SJCRH30 (cell line): ENCODE data around the gene STUM. TPM values are rescaled to one million over a fixed set of nuclear protein-coding genes. Genes with fewer than 3 reads are reported as not detected.
"Not testable (repeated sequence)": the region's sequence is repeated elsewhere in the genome, so short reads cannot be mapped to it uniquely, and the experiment has no call there.

Experiments used
- DNase-seq, 2 experiments: peaks; one replicate each; pipeline ENCODE4 v3.0.0-alpha.2; 2015 to 2020
- H3K27ac ChIP-seq: fragments of 250-450 bp; sonication (Bioruptor Pico); 2 replicates; pipeline ENCODE4 v1.5.1; 2020; ENCODE audit warnings: mild to moderate bottlenecking, moderate library complexity
- H3K27me3 ChIP-seq: fragments of 250-450 bp; sonication (Bioruptor Pico); 2 replicates; pipeline ENCODE4 v1.5.1; 2020; ENCODE audit warnings: mild to moderate bottlenecking, moderate library complexity
- H3K36me3 ChIP-seq: fragments of 250-450 bp; sonication (Bioruptor Pico); 2 replicates; pipeline ENCODE4 v1.5.1; 2020; ENCODE audit warnings: mild to moderate bottlenecking, moderate library complexity
- H3K4me1 ChIP-seq: fragments of 250-450 bp; sonication (Bioruptor Pico); 2 replicates; pipeline ENCODE4 v1.5.1; 2020; ENCODE audit warnings: mild to moderate bottlenecking, moderate library complexity
- H3K4me3 ChIP-seq: fragments of 250-450 bp; sonication (Bioruptor Pico); 2 replicates; pipeline ENCODE4 v1.5.1; 2020; ENCODE audit warnings: mild to moderate bottlenecking, moderate library complexity
- H3K9me3 ChIP-seq: fragments of 250-450 bp; sonication (Bioruptor Pico); replicated peaks from 2 replicates; pipeline ENCODE4 v1.5.1; 2020; ENCODE audit warnings: mild to moderate bottlenecking, moderate library complexity
- total RNA-seq: library from RNA; depleted of rRNA; stranded (reverse); fragments of >200 nt; shearing (Covaris generic); gene quantifications from 2 replicates; pipeline ENCODE4 v1.2.3, GENCODE V29; 2014

Gene STUM
- total RNA-seq, 1 experiment from 2014 or later = 0.75 TPM

- Histone ChIP-seq H3K27ac (no peak overlapping the region), H3K4me3 (no peak overlapping the region), H3K27me3 (no peaks in the 10 kb centered on the region), H3K4me1 (no peaks in the 10 kb centered on the region), H3K36me3 (no peaks in the 10 kb centered on the region), H3K9me3 (0 out of 2 replicates have a peak, but pooled peaks cover 3% of the 10 kb centered on the region)
- DNase-seq = no peak
Observed at GRCh38 chr1:226596531-226597165, 48.1 kb downstream of the STUM start.

- Histone ChIP-seq H3K4me1 (peaks cover 5% of the 10 kb centered on the region; the same call in 1 of the 2 replicates), H3K27ac (no peak overlapping the region), H3K36me3 (no peaks in the 10 kb centered on the region), H3K9me3 (0 out of 2 replicates have a peak, but pooled peaks cover 3% of the 10 kb centered on the region), H3K4me3 (no peak overlapping the region), H3K27me3 (no peaks in the 10 kb centered on the region)
- DNase-seq = no peak
Observed at GRCh38 chr1:226597616-226598454, 49.3 kb downstream of the STUM start.

GRCh38 chr1:226598455-226598849, 49.9 kb downstream of the STUM start:
- Histone ChIP-seq H3K4me3 (no peak overlapping the region), H3K27me3 (no peaks in the 10 kb centered on the region), H3K4me1 (peaks cover 6% of the 10 kb centered on the region; the same call in 1 of the 2 replicates), H3K36me3 (no peaks in the 10 kb centered on the region), H3K9me3 (0 out of 2 replicates have a peak, but pooled peaks cover 3% of the 10 kb centered on the region), H3K27ac (no peak overlapping the region)
- no peak for DNase-seq

- H3K27me3 ChIP-seq, H3K27ac ChIP-seq, H3K36me3 ChIP-seq, H3K9me3 ChIP-seq, H3K4me1 ChIP-seq, DNase-seq, H3K4me3 ChIP-seq: not testable (repeated sequence)
Observed at GRCh38 chr1:226598955-226599354, 50.4 kb downstream of the STUM start.

- Histone ChIP-seq H3K36me3 (no peaks in the 10 kb centered on the region), H3K27me3 (no peaks in the 10 kb centered on the region), H3K4me3 (no peak overlapping the region), H3K27ac (no peak overlapping the region), H3K4me1 (peaks cover 6% of the 10 kb centered on the region; the same call in 1 of the 2 replicates), H3K9me3 (0 out of 2 replicates have a peak, but pooled peaks cover 3% of the 10 kb centered on the region)
- no peak for DNase-seq
Observed at GRCh38 chr1:226599636-226600238, 51.2 kb downstream of the STUM start.

- Histone ChIP-seq H3K4me3 (no peak overlapping the region), H3K27me3 (no peaks in the 10 kb centered on the region), H3K27ac (no peak overlapping the region), H3K36me3 (no peaks in the 10 kb centered on the region), H3K4me1 (peaks cover 6% of the 10 kb centered on the region; the same call in 1 of the 2 replicates), H3K9me3 (0 out of 2 replicates have a peak, but pooled peaks cover 3% of the 10 kb centered on the region)
- no peak for DNase-seq
Observed at GRCh38 chr1:226600254-226600653, 51.7 kb downstream of the STUM start.

- no peak for DNase-seq
- H3K4me3 ChIP-seq = no peak overlapping the region
- no peaks in the 10 kb centered on the region for H3K27me3 ChIP-seq
- H3K9me3 ChIP-seq = no peaks in the 10 kb centered on the region
- H3K36me3 ChIP-seq = no peaks in the 10 kb centered on the region
- peaks cover 6% of the 10 kb centered on the region; the same call in 1 of the 2 replicates for H3K4me1 ChIP-seq
- H3K27ac ChIP-seq = no peak overlapping the region
Observed at GRCh38 chr1:226601456-226601855, 52.9 kb downstream of the STUM start.

GRCh38 chr1:226602186-226603021, 53.8 kb downstream of the STUM start:
- Histone ChIP-seq H3K9me3 (no peaks in the 10 kb centered on the region), H3K27ac (no peak overlapping the region), H3K4me3 (no peak overlapping the region), H3K4me1 (peaks cover 6% of the 10 kb centered on the region; the same call in 1 of the 2 replicates), H3K36me3 (no peaks in the 10 kb centered on the region), H3K27me3 (no peaks in the 10 kb centered on the region)
- DNase-seq = peak in 1 of 2 experiments; percentile 24

- Histone ChIP-seq H3K4me1 (peaks cover 6% of the 10 kb centered on the region; the same call in 1 of the 2 replicates), H3K36me3 (no peaks in the 10 kb centered on the region), H3K27me3 (no peaks in the 10 kb centered on the region), H3K4me3 (no peak overlapping the region), H3K9me3 (no peaks in the 10 kb centered on the region), H3K27ac (no peak overlapping the region)
- no peak for DNase-seq
Observed at GRCh38 chr1:226603022-226603857, 54.7 kb downstream of the STUM start.

GRCh38 chr1:226603858-226604559, 55.4 kb downstream of the STUM start:
- Histone ChIP-seq H3K9me3 (no peaks in the 10 kb centered on the region), H3K4me1 (peaks cover 6% of the 10 kb centered on the region), H3K27ac (no peak overlapping the region), H3K36me3 (no peaks in the 10 kb centered on the region), H3K27me3 (no peaks in the 10 kb centered on the region), H3K4me3 (no peak overlapping the region)
- no peak for DNase-seq

- peaks cover 6% of the 10 kb centered on the region for H3K4me1 ChIP-seq
Observed at GRCh38 chr1:226604560-226605317, 56.2 kb downstream of the STUM start.

GRCh38 chr1:226605318-226605950, 56.9 kb downstream of the STUM start:
- no peak overlapping the region for H3K27ac ChIP-seq
- H3K36me3 ChIP-seq = no peaks in the 10 kb centered on the region
- peaks cover 6% of the 10 kb centered on the region for H3K4me1 ChIP-seq
- H3K4me3 ChIP-seq = no peak overlapping the region
- no peaks in the 10 kb centered on the region for H3K9me3 ChIP-seq
- no peak for DNase-seq
- H3K27me3 ChIP-seq = no peaks in the 10 kb centered on the region

More at GRCh38 chr1:226604560-226605317, 56.2 kb downstream of the STUM start:
- Histone ChIP-seq H3K27me3 (no peaks in the 10 kb centered on the region), H3K27ac (no peak overlapping the region), H3K9me3 (no peaks in the 10 kb centered on the region), H3K4me3 (no peak overlapping the region), H3K36me3 (no peaks in the 10 kb centered on the region)
- no peak for DNase-seq
